HT1080 (cell line): Measurements from ENCODE around the gene PTH2R. TPM values are rescaled to one million over a fixed set of nuclear protein-coding genes. Genes with fewer than 3 reads are reported as not detected.

Source experiments
- DNase-seq: peaks from one replicate; pipeline ENCODE4 v3.0.0-alpha.2; 2015; ENCODE audit warnings: low read depth
- total RNA-seq: library from RNA; depleted of rRNA; stranded (reverse); fragments of >200 nt; shearing (Covaris generic); gene quantifications from 2 replicates; pipeline ENCODE4 v1.2.3, GENCODE V29; 2014; rRNA removed

Gene PTH2R
- total RNA-seq, 1 experiment from 2014 or later = not detected

DNA sequence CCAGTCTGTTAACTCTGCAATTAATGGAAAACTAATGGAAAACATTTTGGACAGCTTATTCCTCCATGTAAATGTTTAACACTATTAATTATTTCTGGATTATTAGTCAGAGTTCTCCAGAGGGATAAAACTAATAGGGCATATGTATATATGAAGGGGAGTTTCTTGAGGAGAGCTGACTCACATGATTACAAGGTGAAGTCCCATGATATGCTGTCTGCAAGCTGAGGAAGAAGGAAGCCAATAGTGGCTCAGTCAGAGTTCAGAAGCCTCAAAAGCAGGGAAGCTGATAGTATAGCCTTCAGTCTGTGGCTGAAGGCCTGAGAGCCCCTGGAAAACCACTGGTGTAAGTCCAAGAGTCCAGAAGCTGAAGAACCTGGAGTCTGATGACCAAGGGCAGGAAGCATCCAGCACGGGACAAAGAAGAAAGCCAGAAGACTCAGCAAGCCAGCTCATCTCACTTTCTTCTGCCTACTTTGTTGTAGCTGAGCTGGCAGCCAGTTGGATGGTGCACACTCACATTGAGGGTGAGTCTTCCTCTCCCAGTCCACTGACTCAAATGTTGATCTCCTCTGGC lies 136.0 kb downstream of the PTH2R start:
- DNase-seq = no peak

Other genes starting within 250 kb of the PTH2R start
- not detected in 2 replicates for gene CRYGA, start 243.2 kb upstream of the PTH2R start, total RNA-seq
- gene C2orf80, start 216.8 kb upstream of the PTH2R start, total RNA-seq = not detected in 2 replicates
- gene IDH1, start 151.7 kb upstream of the PTH2R start, total RNA-seq = 62.6 and 66.3 TPM in 2 replicates
- gene PIKFYVE, start 140.5 kb upstream of the PTH2R start, total RNA-seq = 12.6 and 16.2 TPM in 2 replicates